ENCODE results near the gene PLEKHD1. TPM values are rescaled to one million over a fixed set of nuclear protein-coding genes. Genes with fewer than 3 reads are reported as not detected.

PLEKHD1 gene
- total and polyA plus RNA-seq, 2 of the 8 experiments (the other 6 are each of a cell fraction or from before 2014, with no cell fraction given): 0.24 to 0.48 TPM

DNA sequence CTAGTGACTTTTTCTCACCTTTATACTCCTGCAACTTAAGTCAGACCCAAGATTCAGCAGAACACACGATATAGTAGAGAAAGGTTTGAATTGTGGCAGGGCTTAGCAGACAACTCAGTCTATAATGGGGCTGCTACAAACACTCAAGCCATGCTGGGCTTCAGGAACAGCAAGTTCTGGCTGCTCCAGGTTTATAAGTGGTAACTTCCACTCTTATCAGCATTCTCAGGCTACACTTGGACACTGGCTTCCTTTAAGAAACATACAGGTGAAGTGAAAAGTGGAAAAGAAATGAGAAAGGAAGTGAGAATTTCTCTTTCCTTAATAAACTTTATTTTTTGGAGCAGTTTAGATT is 21.7 kb downstream of the PLEKHD1 start:
- Histone ChIP-seq H3K79me2 (ENCODE audit: control insufficient read depth in 1 of 2, insufficient read depth in 2 of 2, low read length in 2 of 2) (no peaks in the 10 kb centered on the region), H3K9me3 (ENCODE audit: insufficient read depth in 2 of 2, low read depth in 1 of 2, low read length in 1 of 2) (no peaks in the 10 kb centered on the region), H3K14ac (ENCODE audit: insufficient read length) (no peak overlapping the region), H2AK5ac (ENCODE audit: low read depth, low read length) (no peak overlapping the region), H4K5ac (ENCODE audit: insufficient read length, low read depth, low read length) (no peak overlapping the region), H4K20me1 (replicated peaks in 1 of 2; ENCODE audit: control insufficient read depth in 1 of 2, insufficient read depth in 2 of 2, low read length in 2 of 2) (no peaks in the 10 kb centered on the region), H2BK120ac (replicated peaks; ENCODE audit: low read depth, low read length) (no peak overlapping the region), H3K23ac (ENCODE audit: insufficient read length) (no peak overlapping the region), H4K8ac (ENCODE audit: extremely low read depth, insufficient read depth, low read length) (no peak overlapping the region), H3K79me1 (ENCODE audit: low read depth, low read length) (no peaks in the 10 kb centered on the region), H3K18ac (ENCODE audit: extremely low read depth, low read length) (no peak overlapping the region), H2AFZ (ENCODE audit: low read length) (no peak overlapping the region), H3K36me3 (ENCODE audit: control insufficient read depth in 2 of 4, insufficient read depth in 4 of 4, low read length in 3 of 4) (no peaks in the 10 kb centered on the region), H3K4ac (replicated peaks; ENCODE audit: insufficient read length, low read depth, low read length) (no peak overlapping the region), H3K4me1 (replicated peaks in 1 of 4; ENCODE audit: control insufficient read depth in 3 of 4, insufficient read depth in 4 of 4, low read length in 3 of 4) (peaks cover 0 to 2% (median 0%) of the 10 kb centered on the region in 4 experiments; a peak in 1 of 7 replicates), H2BK15ac (ENCODE audit: low read length) (no peak overlapping the region), H2BK20ac (ENCODE audit: low read length) (no peak overlapping the region), H3K9ac (replicated peaks in 1 of 4; ENCODE audit: extremely low read depth in 1 of 4, low read depth in 3 of 4, low read length in 3 of 4) (no peak overlapping the region), H3K4me3 (ENCODE audit: extremely low read depth in 1 of 4, insufficient read depth in 2 of 4, low read depth in 3 of 4, low read length in 4 of 4) (no peak overlapping the region), H3K27me3 (replicated peaks in 1 of 4; ENCODE audit: control insufficient read depth in 3 of 4, extremely low read depth in 1 of 4, insufficient read depth in 3 of 4, low read length in 3 of 4) (no peaks in the 10 kb centered on the region; a peak in 1 of 7 replicates), H4K91ac (replicated peaks; ENCODE audit: insufficient read length, low read length) (no peak overlapping the region), H3K4me2 (ENCODE audit: insufficient read depth in 1 of 2, low read depth in 2 of 2, low read length in 2 of 2) (no peak overlapping the region), H3K27ac (ENCODE audit: low read depth, low read length) (no peak overlapping the region), H3K56ac (replicated peaks; ENCODE audit: insufficient read length, low read depth, low read length) (no peak overlapping the region), H3K23me2 (ENCODE audit: low read depth, low read length) (no peaks in the 10 kb centered on the region), H2BK12ac (ENCODE audit: low read depth, low read length) (no peak overlapping the region), H2BK5ac (ENCODE audit: low read depth, low read length) (no peak overlapping the region)
- DNase-seq (ENCODE audit: low read depth in 1 of 2, low spot score in 2 of 2) (no peak), FAIRE-seq (no peak)
- ChIA-PET CTCF (ENCODE audit: partially characterized antibody) (interaction anchor here (0.9 to 6.3 kb wide), 7 partner anchors 10 to 68 kb away, joined by 3 to 41 read pairs (median 8); partner anchors contain the start of gene CCDC177), POLR2A (ENCODE audit: partially characterized antibody) (no interaction called here)
- WGBS, 2 experiments (ENCODE audit: extremely low coverage in 1 of 2, insufficient coverage in 1 of 2, insufficient read length in 1 of 2, insufficient replicate concordance in 2 of 2, low coverage in 1 of 2, low lambda C conversion rate in 2 of 2, missing lambda C conversion rate in 1 of 2): 86% methylated on average over 1 of the region's 1 CpG; no CpG with 5 or more reads in 1 of the 2 experiments
- no peak for TF ChIP-seq TBP (IDR thresholded peaks at IDR 0.05; ENCODE audit: low read depth, low read length)
- TF ChIP-seq, protein P1, sequence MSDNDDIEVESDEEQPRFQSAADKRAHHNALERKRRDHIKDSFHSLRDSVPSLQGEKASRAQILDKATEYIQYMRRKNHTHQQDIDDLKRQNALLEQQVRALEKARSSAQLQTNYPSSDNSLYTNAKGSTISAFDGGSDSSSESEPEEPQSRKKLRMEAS (IDR thresholded peaks at IDR 0.05): no peak
- no peak for TF ChIP-seq SRF (IDR thresholded peaks at IDR 0.05; ENCODE audit: low read depth, low read length)
- TF ChIP-seq MAFK (IDR thresholded peaks at IDR 0.05; ENCODE audit: low read depth, low read length): no peak
- no peak for TF ChIP-seq BRCA1 (IDR thresholded peaks at IDR 0.05; ENCODE audit: low read depth, low read length)
- TF ChIP-seq BCL11A (IDR thresholded peaks at IDR 0.05; ENCODE audit: low read depth in 2 of 2, low read length in 2 of 2): no peak
- TF ChIP-seq RBBP5 (IDR thresholded peaks at IDR 0.05; ENCODE audit: borderline replicate concordance, low read depth, low read length): no peak
